AG04450 (cell line): Measurements from ENCODE around the gene TBX21. TPM values are rescaled to one million over a fixed set of nuclear protein-coding genes. Genes with fewer than 3 reads are reported as not detected.
"Not testable (repeated sequence)": the region's sequence is repeated elsewhere in the genome, so short reads cannot be mapped to it uniquely, and the experiment has no call there.

Experiments used
- CTCF ChIA-PET: fragments of 300-600, 350-600 bp; formaldehyde crosslinking; extraction: SDS; loops from one replicate; lab custom pipeline; 2022; ENCODE audit warnings: antibody characterized with exemption, inconsistent platforms; lab: Charles Lee
- POLR2A ChIA-PET: fragments of 350-600 bp; formaldehyde crosslinking; extraction: SDS; loops from one replicate; lab custom pipeline; 2021; ENCODE audit warnings: antibody characterized with exemption, inconsistent platforms; lab: Yijun Ruan, JAX
- DNase-seq: peaks from one replicate; pipeline ENCODE4 v3.0.0-alpha.2; 2011; ENCODE audit warnings: low read depth, low spot score
- H3K27ac ChIP-seq: one replicate; pipeline ENCODE4 v1.5.1; 2012; ENCODE audit warnings: low read depth, low read length, control low read depth
- H3K27me3 ChIP-seq: one replicate; pipeline ENCODE4 v1.6.0; 2012; ENCODE audit warnings: low read length; ENCODE audit not compliant: control insufficient read depth, insufficient read depth
- H3K4me3 ChIP-seq: 2 replicates; pipeline ENCODE4 v1.5.1; 2011; ENCODE audit warnings: mild to moderate bottlenecking, low read depth, low read length, control low read depth
- H3K9me3 ChIP-seq: 2 replicates; pipeline ENCODE4 v1.5.1; 2012; ENCODE audit warnings: low read length; ENCODE audit not compliant: control insufficient read depth, insufficient read depth
- polyA plus RNA-seq: library from polyadenylated mRNA; depleted of rRNA; stranded (reverse); fragments of >200 nt; gene quantifications from 2 replicates; pipeline ENCODE4 v1.2.3, GENCODE V29; 2011
- TF ChIP-seq, protein P1 (sequence below): IDR thresholded peaks from 2 replicates; pipeline ENCODE4 v1.5.1; 2011; ENCODE audit warnings: low read depth, low read length, control low read depth, inconsistent platforms

The TBX21 gene
- polyA plus RNA-seq, 1 experiment, result not detected

GRCh38 chr17:47763913-47764582, 31.0 kb downstream of the TBX21 start:
- H3K4me3 ChIP-seq, result no peak overlapping the region
- no peak overlapping the region for H3K27ac ChIP-seq
- DNase-seq, result no peak
- CTCF ChIA-PET, result no interaction called here
- TF ChIP-seq, protein P1, sequence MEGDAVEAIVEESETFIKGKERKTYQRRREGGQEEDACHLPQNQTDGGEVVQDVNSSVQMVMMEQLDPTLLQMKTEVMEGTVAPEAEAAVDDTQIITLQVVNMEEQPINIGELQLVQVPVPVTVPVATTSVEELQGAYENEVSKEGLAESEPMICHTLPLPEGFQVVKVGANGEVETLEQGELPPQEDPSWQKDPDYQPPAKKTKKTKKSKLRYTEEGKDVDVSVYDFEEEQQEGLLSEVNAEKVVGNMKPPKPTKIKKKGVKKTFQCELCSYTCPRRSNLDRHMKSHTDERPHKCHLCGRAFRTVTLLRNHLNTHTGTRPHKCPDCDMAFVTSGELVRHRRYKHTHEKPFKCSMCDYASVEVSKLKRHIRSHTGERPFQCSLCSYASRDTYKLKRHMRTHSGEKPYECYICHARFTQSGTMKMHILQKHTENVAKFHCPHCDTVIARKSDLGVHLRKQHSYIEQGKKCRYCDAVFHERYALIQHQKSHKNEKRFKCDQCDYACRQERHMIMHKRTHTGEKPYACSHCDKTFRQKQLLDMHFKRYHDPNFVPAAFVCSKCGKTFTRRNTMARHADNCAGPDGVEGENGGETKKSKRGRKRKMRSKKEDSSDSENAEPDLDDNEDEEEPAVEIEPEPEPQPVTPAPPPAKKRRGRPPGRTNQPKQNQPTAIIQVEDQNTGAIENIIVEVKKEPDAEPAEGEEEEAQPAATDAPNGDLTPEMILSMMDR, result no peak
- peaks cover 18% of the 10 kb centered on the region for H3K27me3 ChIP-seq
- peaks cover 6% of the 10 kb centered on the region for H3K9me3 ChIP-seq
- POLR2A ChIA-PET, result no interaction called here

DNA sequence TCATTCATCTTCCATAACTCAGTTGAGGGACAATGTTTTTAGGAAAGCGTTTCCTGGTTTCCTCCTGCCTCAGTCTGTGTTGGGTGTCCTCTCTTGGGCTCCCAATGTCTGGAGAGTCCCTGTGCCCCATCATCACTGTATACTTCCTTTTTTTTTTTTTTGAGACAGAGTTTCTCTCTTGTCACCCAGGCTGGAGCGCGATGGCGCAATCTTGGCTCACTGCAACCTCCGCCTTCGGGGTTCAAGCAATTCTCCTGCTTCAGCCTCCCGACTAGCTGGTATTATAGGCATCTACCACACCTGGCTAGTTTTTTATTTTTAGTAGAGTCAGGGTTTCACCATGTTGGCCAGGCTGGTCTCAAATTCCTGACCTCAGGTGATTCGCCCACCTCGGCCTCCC, 40.6 kb downstream of the TBX21 start:
- DNase-seq, H3K4me3 ChIP-seq, POLR2A ChIA-PET, H3K27ac ChIP-seq, CTCF ChIA-PET, H3K9me3 ChIP-seq: not testable (repeated sequence)
- H3K27me3 ChIP-seq, result peaks cover 45% of the 10 kb centered on the region

DNA sequence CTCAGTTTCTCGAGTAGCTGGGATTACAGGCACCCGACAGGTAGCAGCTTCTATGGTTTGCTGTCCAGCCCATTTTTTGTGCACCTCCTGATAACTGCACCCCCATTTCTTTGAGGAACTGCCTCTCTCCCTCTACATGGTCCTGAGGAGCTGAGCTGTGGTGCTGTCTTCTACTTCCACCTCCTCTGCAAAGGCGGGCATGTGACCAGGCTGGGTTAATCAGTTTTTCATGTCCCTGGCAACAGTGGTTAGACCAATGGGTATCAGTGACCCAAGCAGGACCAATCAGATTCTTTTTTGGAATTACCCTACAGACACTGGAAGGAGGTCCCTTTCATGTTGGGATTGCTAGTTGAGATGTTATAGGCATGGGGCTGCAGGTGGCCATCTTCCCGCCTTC, 41.3 kb downstream of the TBX21 start:
- peaks cover 7% of the 10 kb centered on the region; the same call in 1 of the 2 replicates for H3K9me3 ChIP-seq
- no peak overlapping the region for H3K27ac ChIP-seq
- H3K27me3 ChIP-seq, result peaks cover 41% of the 10 kb centered on the region
- H3K4me3 ChIP-seq, result no peak overlapping the region
- TF ChIP-seq, protein P1, result no peak
- POLR2A ChIA-PET, result no interaction called here
- CTCF ChIA-PET, result no interaction called here
- no peak for DNase-seq

DNA sequence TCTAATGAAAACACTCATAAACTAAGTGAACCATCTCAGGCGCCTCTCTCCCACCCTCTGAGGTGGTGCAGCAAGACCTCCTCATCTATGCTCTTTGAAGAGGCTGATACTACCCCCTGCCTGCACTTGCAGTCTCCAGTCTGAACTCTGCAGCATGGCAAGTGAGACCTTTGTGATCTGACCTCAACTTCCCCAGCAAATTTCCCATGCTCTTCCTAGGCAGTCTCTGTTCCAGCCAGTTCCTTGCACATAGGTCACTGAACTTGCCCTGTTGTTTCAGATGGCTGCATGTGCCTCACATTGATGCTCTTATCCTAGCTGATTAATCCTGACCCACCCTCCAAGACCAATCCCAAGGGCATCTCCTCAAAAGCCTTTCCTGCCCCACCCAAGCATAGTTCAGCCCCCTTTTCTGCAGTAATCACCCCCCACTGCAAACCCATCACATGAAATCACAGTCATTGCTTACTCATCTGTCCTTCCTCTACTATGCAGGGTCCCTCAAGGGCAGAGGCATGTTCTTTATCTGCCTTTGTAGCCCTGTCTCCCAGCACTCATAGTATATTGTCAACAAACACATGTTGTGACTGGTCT, 42.0 kb downstream of the TBX21 start:
- ChIA-PET CTCF (no interaction called here), POLR2A (no interaction called here)
- H3K9me3 ChIP-seq, result peaks cover 7% of the 10 kb centered on the region; the same call in 1 of the 2 replicates
- TF ChIP-seq, protein P1, result no peak
- no peak overlapping the region for H3K27ac ChIP-seq
- H3K4me3 ChIP-seq, result no peak overlapping the region
- DNase-seq, result no peak
- peaks cover 38% of the 10 kb centered on the region for H3K27me3 ChIP-seq

GRCh38 chr17:47776330-47777197, 43.5 kb downstream of the TBX21 start:
- DNase-seq, result no peak
- Histone ChIP-seq H3K9me3 (peaks cover 6% of the 10 kb centered on the region; the same call in 1 of the 2 replicates), H3K27me3 (peaks cover 46% of the 10 kb centered on the region), H3K27ac (no peak overlapping the region), H3K4me3 (no peak overlapping the region)
- POLR2A ChIA-PET, result no interaction called here
- CTCF ChIA-PET, result no interaction called here
- TF ChIP-seq, protein P1, result peak; percentile 74
